Occipital lobe (tissue), 2 donors: ENCODE measurements around the gene TMEM232. TPM values are rescaled to one million over a fixed set of nuclear protein-coding genes. Genes with fewer than 3 reads are reported as not detected.
"Not testable (repeated sequence)": the region's sequence is repeated elsewhere in the genome, so short reads cannot be mapped to it uniquely, and the experiment has no call there.

ENCODE experiments used
- DNase-seq: peaks from one replicate; lab custom pipeline; 2025; lab: John Stamatoyannopoulos, UW
- total RNA-seq: library from RNA; depleted of rRNA; stranded (reverse); fragments of >200 nt; gene quantifications from one replicate; pipeline ENCODE4 v1.2.3, GENCODE V29; 2014

Gene TMEM232
- total RNA-seq, 1 donor from 2014 or later, result 19.3 TPM

GRCh38 chr5:110625376-110625999 lies 101.0 kb downstream of the TMEM232 start:
- no peak for DNase-seq

- DNase-seq, result no peak
These were observed 102.6 kb downstream of the TMEM232 start for GRCh38 chr5:110623874-110624273.

- no peak for DNase-seq
These were observed 107.5 kb downstream of the TMEM232 start for GRCh38 chr5:110618941-110619340.

GRCh38 chr5:110616009-110616408 lies 110.5 kb downstream of the TMEM232 start:
- no peak for DNase-seq

GRCh38 chr5:110612794-110613247 lies 113.7 kb downstream of the TMEM232 start:
- DNase-seq, result no peak

- no peak for DNase-seq
These were observed 114.7 kb downstream of the TMEM232 start for GRCh38 chr5:110611817-110612216.

- DNase-seq, result no peak
These were observed 131.6 kb downstream of the TMEM232 start for GRCh38 chr5:110594866-110595265.

- DNase-seq, result no peak
These were observed 136.3 kb downstream of the TMEM232 start for GRCh38 chr5:110590187-110590586.

- DNase-seq, result no peak
These were observed 138.0 kb downstream of the TMEM232 start for GRCh38 chr5:110588286-110588980.

- DNase-seq, result no peak
These were observed 145.8 kb downstream of the TMEM232 start for GRCh38 chr5:110580625-110581024.

GRCh38 chr5:110572729-110573128 lies 153.7 kb downstream of the TMEM232 start:
- DNase-seq, result no peak

GRCh38 chr5:110562191-110562590 lies 164.3 kb downstream of the TMEM232 start:
- no peak for DNase-seq

- no peak for DNase-seq
These were observed 165.0 kb downstream of the TMEM232 start for GRCh38 chr5:110561510-110561909.

GRCh38 chr5:110549301-110549700 lies 177.2 kb downstream of the TMEM232 start:
- DNase-seq, result no peak

- DNase-seq, result no peak
These were observed 178.3 kb downstream of the TMEM232 start for GRCh38 chr5:110548171-110548570.

- DNase-seq, result no peak
These were observed 179.0 kb downstream of the TMEM232 start for GRCh38 chr5:110547495-110547894.

- no peak for DNase-seq
These were observed 180.8 kb downstream of the TMEM232 start for GRCh38 chr5:110545716-110546115.

- DNase-seq, result no peak
These were observed 181.9 kb downstream of the TMEM232 start for GRCh38 chr5:110544603-110545002.

GRCh38 chr5:110542949-110543348 lies 183.5 kb downstream of the TMEM232 start:
- DNase-seq, result no peak

GRCh38 chr5:110536120-110537115 lies 190.1 kb downstream of the TMEM232 start:
- DNase-seq, result no peak

- not testable (repeated sequence) for DNase-seq
These were observed 191.3 kb downstream of the TMEM232 start for GRCh38 chr5:110535146-110535545.

GRCh38 chr5:110525762-110526161 lies 200.7 kb downstream of the TMEM232 start:
- no peak for DNase-seq
